ENCODE results near the gene ANKRD44.
A peak's percentile ranks its signal among the peaks of the same experiment; 100 is the strongest.
"Not testable (repeated sequence)": the region's sequence is repeated elsewhere in the genome, so short reads cannot be mapped to it uniquely, and the experiment has no call there.

ANKRD44 gene

GRCh38 chr2:197310271-197310985 lies at the start of gene ANKRD44:
ANKRD44 (minus strand) TSS chr2:197310780; CDS start chr2:197310604, 176 bp downstream.
- peak; percentile 67 for DNase-seq

- no peak for DNase-seq
Measured at GRCh38 chr2:197359859-197360258, 49.3 kb upstream of the ANKRD44 start.

DNA sequence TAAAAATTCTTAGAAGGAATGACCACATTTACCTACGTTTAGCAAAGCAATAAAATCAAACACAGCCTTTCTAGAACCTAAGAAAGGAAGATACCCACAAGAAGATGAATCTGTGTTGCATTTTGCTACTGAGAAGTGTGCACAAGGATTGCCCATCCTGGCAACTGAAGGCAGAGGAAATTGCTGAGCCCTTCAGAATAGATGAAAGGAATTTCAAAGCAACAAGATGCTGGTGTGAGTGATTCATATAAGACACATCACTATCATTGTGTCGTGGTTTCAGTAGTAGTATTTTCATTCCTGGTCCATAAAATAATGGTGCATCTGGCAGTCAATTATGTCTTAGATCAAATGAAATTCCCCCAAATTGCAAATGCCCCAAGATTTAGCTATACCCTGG lies 48.4 kb upstream of the ANKRD44 start:
- DNase-seq, result no peak

- DNase-seq, result no peak
Measured at GRCh38 chr2:197357986-197358385, 47.4 kb upstream of the ANKRD44 start.

DNA sequence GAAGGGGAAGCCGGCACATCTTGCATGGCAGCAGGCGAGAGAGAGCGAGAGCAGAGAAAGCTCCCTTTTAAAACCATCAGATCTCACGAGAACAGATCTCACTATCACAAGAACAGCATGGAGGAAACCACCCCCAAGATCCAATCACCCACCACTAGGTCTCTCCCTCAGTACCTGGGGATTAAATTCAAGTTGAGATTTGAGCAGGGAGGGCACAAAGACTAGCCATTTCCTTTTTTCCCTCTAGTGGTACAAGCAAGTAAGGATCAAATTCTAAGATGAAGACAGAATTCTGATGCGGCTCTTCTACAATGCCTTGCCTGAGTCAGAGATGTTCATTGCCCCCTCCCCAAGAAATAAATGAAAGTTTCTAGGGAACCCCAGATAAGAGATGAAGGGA lies 45.6 kb upstream of the ANKRD44 start:
- no peak for DNase-seq

DNA sequence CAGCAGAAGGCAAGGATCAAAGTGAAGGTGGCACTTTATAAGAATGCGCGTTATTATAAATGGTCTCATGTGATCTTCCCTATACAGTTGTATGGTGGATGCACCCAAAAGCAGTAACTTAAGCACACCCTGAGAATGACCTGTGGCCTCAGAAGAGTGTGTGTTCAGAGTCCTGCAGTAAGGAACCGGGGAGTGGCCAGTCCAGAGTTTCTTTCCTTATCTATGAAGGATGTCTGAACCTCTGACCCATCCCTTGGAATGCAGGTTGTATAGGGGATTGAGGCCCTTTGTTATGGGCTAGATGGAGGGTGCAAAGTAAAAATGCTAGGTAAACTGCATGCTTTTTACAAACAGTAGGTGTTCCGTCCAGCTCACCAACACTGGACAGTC lies 43.6 kb upstream of the ANKRD44 start:
- no peak for DNase-seq

GRCh38 chr2:197353393-197354168 lies 43.0 kb upstream of the ANKRD44 start:
- no peak for DNase-seq

- no peak for DNase-seq
Measured at GRCh38 chr2:197349699-197350098, 39.1 kb upstream of the ANKRD44 start.

DNA sequence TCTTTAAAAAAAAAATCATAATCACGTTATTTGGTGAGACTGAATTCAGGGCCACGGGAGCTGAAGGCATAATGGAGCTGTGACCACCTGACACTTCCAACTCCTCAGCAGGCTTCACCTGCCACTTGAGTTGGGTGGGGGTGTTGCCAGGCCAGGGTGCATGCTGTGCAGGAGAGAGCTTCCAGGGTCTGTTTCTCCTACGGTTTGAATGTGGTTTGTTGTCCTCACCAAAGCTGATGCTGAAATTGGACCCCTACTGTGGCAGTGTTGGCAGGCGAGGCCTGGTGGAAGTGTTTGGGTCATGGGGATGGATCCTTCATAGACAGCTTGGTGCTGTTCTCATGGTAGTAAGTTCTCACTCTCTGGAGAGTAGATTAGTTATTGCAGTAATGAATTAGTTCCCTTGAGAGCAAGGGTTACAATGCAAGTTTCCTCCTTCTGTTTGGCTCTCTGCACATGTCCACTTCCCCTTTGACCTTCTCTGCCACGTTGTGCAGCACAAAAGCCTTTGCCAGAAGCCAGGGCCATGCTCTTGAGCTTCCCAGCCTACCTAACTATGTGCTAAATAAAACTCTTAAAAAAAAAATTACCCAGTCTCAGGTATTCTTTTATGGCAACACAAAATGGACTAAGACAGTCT lies 38.3 kb upstream of the ANKRD44 start:
- peak; percentile 43 for DNase-seq

DNA sequence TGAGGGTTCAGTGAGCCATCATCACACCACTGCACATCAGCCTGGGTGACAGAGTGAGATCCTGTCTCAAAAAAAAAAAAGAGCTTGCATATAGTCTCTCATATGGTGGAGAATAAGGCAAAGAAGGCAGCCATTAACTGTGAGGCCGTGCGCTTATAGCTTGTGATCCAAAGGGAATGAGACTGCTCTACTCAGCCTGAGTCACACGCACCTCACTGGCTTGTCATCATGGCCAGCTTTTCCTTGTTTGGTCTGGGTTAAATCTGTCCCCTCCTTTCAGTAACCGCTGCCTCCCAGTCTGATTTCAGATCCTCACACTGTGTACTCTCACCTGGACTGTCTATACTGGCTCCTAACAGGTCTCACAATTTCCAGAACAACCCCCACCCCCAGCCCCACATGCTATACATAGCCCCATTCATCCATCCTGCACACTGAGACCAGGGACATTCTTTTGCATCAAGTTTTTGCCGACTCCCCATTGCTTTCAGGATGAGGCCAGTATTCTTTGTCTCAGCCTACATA lies 35.3 kb upstream of the ANKRD44 start:
- DNase-seq, result no peak

GRCh38 chr2:197343968-197344367 lies 33.4 kb upstream of the ANKRD44 start:
- DNase-seq, result not testable (repeated sequence)

DNA sequence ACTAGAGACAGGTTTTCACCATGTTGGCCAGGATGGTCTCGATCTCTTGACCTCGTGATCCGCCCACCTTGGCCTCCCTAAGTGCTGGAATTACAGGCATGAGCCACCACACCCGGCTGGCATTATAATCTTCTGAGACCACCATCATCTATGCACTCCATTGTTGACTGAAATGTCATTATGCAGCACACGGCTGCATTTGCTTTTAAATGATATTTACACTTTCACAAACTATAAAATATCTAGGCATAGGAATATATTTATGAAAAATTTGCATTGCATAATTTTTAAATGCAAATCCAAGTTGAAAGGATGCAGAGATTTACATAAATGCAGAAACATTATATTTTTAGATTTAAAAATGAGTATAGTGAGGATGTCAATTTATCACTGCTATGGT lies 30.0 kb upstream of the ANKRD44 start:
- no peak for DNase-seq

DNA sequence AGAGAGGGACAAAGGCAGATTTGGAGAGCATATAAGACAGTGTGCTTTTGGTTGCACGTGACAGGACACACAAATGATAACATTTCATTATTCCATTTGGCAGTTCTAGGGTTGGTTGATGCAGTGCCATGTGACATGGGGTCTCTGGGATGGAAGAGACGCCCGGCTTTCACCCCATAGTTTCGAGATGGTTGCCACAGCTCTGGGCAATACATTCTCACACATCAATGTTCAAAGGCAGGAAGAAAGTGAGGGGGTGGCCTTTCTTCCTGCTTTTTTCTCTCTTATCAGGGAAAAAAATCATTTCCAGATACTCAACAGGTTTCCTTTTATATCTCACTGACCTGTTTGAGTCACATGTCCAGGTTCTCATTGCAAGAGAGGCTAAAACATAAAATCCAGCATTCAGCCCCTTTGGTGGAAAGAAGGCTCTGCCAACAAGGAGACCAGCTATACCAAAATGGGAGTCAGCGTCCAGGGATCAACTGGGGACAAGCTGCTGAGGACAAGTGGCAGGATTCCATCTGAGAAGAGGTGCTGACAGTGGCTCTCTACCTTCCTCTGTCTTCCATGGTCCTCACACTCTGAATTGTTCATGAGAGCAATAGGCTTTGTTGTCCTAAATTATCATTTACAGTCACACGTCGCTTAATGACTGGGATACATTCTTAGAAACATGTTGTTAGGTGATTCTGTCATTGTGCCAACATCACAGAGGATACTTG lies 29.1 kb upstream of the ANKRD44 start:
- DNase-seq, result no peak

DNA sequence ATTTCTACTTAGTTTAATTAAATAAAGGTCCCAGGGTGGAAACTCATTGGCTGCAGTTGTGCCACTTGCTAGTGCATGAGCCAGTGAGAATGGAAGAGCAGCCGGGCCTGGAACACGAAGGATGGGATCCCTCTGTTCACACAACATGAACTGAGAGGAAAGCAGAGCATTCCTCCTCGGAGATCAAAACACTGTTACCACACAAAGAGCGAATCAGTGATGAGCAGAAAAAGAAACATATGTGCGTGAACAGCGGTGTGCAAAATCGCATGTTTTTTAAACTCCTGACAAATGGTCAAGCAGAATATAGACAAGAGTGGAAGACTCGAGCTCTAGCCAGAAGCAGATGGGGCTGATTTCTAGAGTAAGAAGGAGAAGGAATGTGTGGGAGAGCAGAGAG lies 28.4 kb upstream of the ANKRD44 start:
- no peak for DNase-seq

DNA sequence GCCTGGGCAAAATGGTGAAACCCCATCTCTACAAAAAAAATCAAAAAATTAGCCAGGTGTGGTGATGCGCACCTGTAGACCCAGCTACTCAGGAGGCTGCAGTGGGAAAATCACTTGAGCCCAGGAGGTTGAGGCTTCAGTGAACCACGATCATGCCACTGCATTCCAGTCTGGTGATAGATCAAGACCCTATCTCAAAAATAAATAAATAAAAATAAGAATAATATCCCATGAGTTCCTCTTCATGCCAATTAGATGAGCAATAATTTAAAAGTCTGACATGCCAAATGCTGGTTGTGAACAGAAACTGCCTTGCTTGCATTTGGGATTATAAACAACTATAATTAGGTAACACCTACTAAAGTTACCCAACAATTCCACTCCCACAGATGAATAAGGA lies 22.1 kb upstream of the ANKRD44 start:
- DNase-seq, result no peak

- no peak for DNase-seq
Measured at GRCh38 chr2:197328461-197328860, 17.9 kb upstream of the ANKRD44 start.

- peak; percentile 37 for DNase-seq
Measured at GRCh38 chr2:197327472-197328098, 17.0 kb upstream of the ANKRD44 start.

- DNase-seq, result no peak
Measured at GRCh38 chr2:197327073-197327471, 16.5 kb upstream of the ANKRD44 start.

DNA sequence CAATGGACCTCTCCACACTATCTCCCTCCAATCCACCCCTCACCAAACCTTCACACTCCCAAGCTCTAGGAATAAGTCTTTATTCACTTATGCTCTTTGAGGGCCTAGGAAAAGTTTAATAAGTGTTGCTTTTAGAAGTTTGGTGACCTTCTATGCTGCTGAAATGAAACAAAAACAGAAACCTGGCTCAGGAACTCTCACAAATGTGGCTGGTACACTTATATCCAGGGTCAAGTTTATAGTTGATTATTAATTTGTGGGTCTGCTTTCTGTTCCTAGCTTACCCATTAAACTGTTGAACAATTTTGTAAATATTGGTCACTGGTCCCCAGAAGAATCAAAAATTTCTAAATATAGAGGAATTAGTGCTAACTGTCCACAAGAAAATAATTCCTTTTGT lies 14.2 kb upstream of the ANKRD44 start:
- DNase-seq, result no peak

DNA sequence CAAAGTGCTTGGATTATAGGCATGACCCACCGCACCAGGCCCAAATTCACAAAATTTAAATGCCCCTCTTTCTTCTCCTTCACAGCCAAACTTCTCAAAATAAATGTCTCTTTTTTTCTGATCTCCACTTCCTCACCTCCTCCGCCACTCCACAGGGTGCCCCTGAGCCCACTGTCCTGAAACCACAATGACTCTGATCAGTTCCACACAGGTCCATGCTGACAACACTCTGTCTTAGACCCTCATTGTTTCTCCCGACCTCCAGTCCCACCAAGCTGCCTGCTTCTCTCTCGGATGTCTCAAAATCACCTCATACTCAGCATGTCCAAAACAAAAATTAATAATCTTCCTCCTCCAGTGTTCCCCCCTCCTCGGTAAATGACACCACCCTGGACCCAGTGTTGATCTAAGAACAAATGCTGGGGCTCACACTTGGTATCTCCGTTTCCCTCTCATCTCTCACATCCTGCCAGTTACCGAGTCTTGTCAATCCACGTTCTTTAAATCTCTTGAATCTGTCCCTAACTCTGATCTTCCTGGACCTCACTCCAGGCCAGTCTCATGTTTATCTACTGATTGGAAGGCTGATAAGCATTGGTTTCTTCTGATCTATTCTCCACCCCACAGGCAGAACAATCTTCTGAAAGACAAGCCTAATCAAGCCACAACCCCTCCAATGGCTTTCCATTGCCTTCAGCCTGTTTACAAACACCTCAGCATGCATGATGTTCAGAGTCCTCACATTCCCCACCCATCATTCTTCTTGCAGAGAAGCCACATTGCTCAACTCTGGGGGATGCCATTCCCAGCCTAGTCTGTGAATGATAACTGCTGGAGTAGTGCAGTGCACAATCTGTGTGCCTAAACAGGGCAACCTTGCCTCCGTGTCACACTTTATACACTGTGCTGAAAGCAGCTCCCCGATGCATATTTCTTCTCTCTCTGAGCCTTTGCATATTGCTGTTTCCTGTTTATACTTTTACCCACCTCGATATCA lies 12.4 kb upstream of the ANKRD44 start:
- no peak for DNase-seq

DNA sequence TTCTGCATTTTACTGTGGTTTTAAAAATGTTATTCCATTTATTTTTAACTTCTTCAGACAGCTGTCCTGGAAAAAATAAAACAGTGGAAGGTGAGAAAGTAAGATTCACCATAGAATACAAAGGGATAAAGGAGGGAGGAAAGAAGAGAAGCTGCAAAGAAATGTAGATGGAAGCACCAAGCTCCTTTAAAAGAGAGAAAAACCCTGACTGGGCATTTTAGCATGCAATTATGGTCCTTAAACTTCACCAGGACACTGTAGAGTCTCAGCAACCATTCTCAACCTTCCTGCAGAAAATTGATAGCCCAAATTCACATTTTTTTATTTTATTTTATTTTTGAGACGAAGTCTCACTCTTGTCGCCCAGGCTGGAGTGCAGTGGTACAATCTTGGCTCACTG lies 11.6 kb upstream of the ANKRD44 start:
- no peak for DNase-seq

All from MV-4-11 (cell line).